ENCODE results near the gene BUD13.

BUD13 gene

DNA sequence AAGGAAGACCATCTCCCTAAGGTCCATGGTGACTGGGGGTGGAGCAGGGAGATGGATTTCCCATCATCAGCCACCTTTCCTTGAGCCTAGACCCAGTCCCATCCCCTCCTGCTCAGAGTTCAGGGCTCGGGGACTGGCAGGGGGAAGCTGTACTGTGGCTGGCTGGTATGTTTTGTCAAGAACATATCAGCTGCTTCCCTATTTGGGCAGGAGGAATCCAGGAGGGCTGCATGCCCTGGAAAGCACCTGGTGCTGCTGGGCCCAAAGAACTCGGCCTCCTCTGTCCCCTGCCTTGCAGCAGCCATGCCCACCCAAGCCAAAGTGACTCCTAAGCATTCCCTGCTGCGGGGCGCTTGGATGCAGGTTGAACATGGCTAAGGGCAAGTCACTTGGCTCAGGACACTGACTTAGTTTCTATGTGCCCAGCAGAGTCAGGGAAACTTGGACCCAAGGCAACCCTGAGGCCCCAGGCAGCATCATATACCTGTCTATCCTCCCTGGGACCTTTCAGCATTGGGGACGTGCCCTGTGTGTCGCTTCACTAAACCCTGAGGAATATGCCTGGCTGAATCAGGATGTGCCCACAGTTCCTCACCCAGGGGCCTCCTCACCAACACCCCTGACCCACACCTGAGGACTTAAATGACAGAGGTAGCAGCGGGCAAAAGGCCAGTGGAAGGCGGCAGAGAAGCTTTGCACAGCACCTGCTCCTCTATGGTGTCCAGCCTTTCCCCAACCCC, 43.1 kb downstream of the BUD13 start:
- no peak for DNase-seq
- Histone ChIP-seq H3K9ac (ENCODE audit: low read length) (no peak overlapping the region), H3K23ac (ENCODE audit: low read length) (no peak overlapping the region), H3K4me2 (ENCODE audit: low read length) (no peak overlapping the region), H2BK120ac (ENCODE audit: insufficient read depth, low read length, poor library complexity) (no peak overlapping the region), H3K4me3 (ENCODE audit: low read depth, low read length) (no peak overlapping the region), H4K8ac (ENCODE audit: low read depth, low read length) (no peak overlapping the region), H3K18ac (ENCODE audit: low read length) (no peak overlapping the region), H3K36me3 (ENCODE audit: control insufficient read depth in 1 of 2, insufficient read depth in 2 of 2, low read length in 2 of 2) (no peaks in the 10 kb centered on the region), H2BK12ac (ENCODE audit: low read length) (no peak overlapping the region), H3K79me2 (ENCODE audit: control insufficient read depth, insufficient read depth, low read length, poor library complexity) (no peaks in the 10 kb centered on the region), H3K14ac (ENCODE audit: low read length) (no peak overlapping the region), H3K79me1 (ENCODE audit: low read length) (no peaks in the 10 kb centered on the region), H3K4me1 (ENCODE audit: control insufficient read depth in 1 of 2, insufficient read depth in 2 of 2, low read length in 2 of 2) (peaks cover 0 to 5% of the 10 kb centered on the region in 2 experiments), H3K27me3 (ENCODE audit: insufficient read depth, low read length) (no peaks in the 10 kb centered on the region), H2BK5ac (ENCODE audit: low read depth, low read length, poor library complexity) (no peak overlapping the region), H2AK5ac (ENCODE audit: low read length) (no peak overlapping the region), H4K91ac (ENCODE audit: low read depth, low read length) (no peak overlapping the region), H3K27ac (ENCODE audit: low read depth, low read length) (no peak overlapping the region), H3K4ac (ENCODE audit: low read depth, low read length) (no peak overlapping the region), H4K12ac (ENCODE audit: low read depth, low read length) (no peak overlapping the region), H2AFZ (ENCODE audit: insufficient read depth, low read length, poor library complexity) (no peak overlapping the region), H3K9me3 (ENCODE audit: insufficient read depth, low read depth, low read length) (no peaks in the 10 kb centered on the region)
- no CpG with 5 or more reads among the region's 8 CpGs for WGBS (ENCODE audit: extremely low coverage, insufficient coverage, insufficient read length)

- H3K4me2 ChIP-seq (ENCODE audit: low read length), result no peak overlapping the region
- no peak overlapping the region for H4K91ac ChIP-seq (ENCODE audit: low read depth, low read length)
- no peak overlapping the region for H3K4me3 ChIP-seq (ENCODE audit: low read depth, low read length)
- H3K23ac ChIP-seq (ENCODE audit: low read length), result no peak overlapping the region
- H3K9ac ChIP-seq (ENCODE audit: low read length), result no peak overlapping the region
- H4K12ac ChIP-seq (ENCODE audit: low read depth, low read length), result no peak overlapping the region
- H2AK5ac ChIP-seq (ENCODE audit: low read length), result no peak overlapping the region
- peaks cover 0 to 5% of the 10 kb centered on the region in 2 experiments for H3K4me1 ChIP-seq (ENCODE audit: control insufficient read depth in 1 of 2, insufficient read depth in 2 of 2, low read length in 2 of 2)
- no peak overlapping the region for H3K14ac ChIP-seq (ENCODE audit: low read length)
- H3K4ac ChIP-seq (ENCODE audit: low read depth, low read length), result no peak overlapping the region
- H4K8ac ChIP-seq (ENCODE audit: low read depth, low read length), result no peak overlapping the region
- H2BK5ac ChIP-seq (ENCODE audit: low read depth, low read length, poor library complexity), result no peak overlapping the region
- H2AFZ ChIP-seq (ENCODE audit: insufficient read depth, low read length, poor library complexity), result no peak overlapping the region
- H3K27me3 ChIP-seq (ENCODE audit: insufficient read depth, low read length), result no peaks in the 10 kb centered on the region
- H3K18ac ChIP-seq (ENCODE audit: low read length), result no peak overlapping the region
- H3K79me1 ChIP-seq (ENCODE audit: low read length), result no peaks in the 10 kb centered on the region
- no peaks in the 10 kb centered on the region for H3K36me3 ChIP-seq (ENCODE audit: control insufficient read depth in 1 of 2, insufficient read depth in 2 of 2, low read length in 2 of 2)
- no CpG with 5 or more reads among the region's 6 CpGs for WGBS (ENCODE audit: extremely low coverage, insufficient coverage, insufficient read length)
- no peak overlapping the region for H3K27ac ChIP-seq (ENCODE audit: low read depth, low read length)
- H3K79me2 ChIP-seq (ENCODE audit: control insufficient read depth, insufficient read depth, low read length, poor library complexity), result no peaks in the 10 kb centered on the region
- H2BK12ac ChIP-seq (ENCODE audit: low read length), result no peak overlapping the region
- no peaks in the 10 kb centered on the region for H3K9me3 ChIP-seq (ENCODE audit: insufficient read depth, low read depth, low read length)
- H2BK120ac ChIP-seq (ENCODE audit: insufficient read depth, low read length, poor library complexity), result no peak overlapping the region
- no peak for DNase-seq
Observed at GRCh38 chr11:116727990-116728389, 44.8 kb downstream of the BUD13 start.

DNA sequence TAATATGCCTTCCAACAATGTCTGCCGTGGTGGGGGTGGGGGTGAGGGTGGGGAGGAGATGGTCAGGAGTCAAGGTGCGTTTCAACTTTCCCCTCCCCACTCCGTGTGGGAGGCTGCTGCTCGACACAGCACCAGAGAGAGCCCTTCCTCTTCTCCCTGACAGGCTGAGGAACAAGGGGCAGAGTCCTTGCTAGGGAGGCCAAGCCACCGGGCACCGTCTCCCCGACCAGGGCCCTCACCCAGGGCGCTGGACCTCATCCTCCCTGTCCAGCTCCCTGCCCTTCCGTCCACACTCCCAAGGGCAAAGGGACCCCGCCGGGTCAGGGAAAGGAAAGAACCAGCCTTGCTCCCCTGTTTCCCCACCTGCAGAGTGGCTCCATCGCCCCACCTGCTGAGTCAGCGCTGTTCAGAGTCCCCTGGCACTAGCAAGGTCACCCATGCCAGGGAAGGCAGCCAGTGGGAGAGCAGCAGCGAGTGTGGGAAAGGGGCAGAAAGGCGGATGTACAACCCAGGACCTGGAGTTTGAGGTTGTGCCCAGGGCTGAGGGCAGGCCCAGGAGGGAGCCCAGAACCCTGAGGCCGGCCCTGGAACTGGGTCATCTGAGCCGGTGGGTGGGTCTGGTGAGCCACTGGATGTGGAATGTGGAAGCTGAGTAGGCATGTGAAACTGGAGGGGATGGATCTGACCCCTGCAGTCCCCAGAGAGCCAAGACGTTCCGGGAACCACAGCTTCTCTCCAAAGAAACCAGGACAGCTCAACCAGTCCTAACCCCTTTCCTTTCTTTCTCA, 47.2 kb downstream of the BUD13 start:
- no peak overlapping the region for H2BK120ac ChIP-seq (ENCODE audit: insufficient read depth, low read length, poor library complexity)
- no peaks in the 10 kb centered on the region for H3K79me1 ChIP-seq (ENCODE audit: low read length)

DNA sequence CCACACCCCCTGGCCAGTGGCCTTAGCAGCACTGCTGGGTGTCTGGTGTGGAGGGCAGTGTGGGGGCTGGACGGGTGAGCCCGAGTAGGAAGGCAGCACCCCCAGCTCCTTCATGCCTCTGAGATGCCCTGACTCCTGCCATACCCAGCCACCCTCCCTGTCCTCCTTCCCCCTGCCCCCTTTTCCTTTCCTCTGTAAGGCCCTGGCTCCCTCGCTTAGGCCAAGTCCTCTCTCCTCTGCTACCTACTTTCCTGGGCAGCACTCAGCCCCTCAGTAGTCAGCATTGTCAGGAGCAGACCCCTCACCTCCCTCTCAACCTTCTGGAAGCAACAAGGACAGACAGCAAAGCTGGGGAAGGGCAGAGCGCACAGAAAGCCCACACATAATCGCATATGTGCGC, 48.0 kb downstream of the BUD13 start:
- no peak overlapping the region for H4K8ac ChIP-seq (ENCODE audit: low read depth, low read length)
- no peak overlapping the region for H3K23ac ChIP-seq (ENCODE audit: low read length)
- H4K91ac ChIP-seq (ENCODE audit: low read depth, low read length), result no peak overlapping the region
- H3K27me3 ChIP-seq (ENCODE audit: insufficient read depth, low read length), result no peaks in the 10 kb centered on the region
- no peaks in the 10 kb centered on the region for H3K36me3 ChIP-seq (ENCODE audit: control insufficient read depth in 1 of 2, insufficient read depth in 2 of 2, low read length in 2 of 2)
- H2BK120ac ChIP-seq (ENCODE audit: insufficient read depth, low read length, poor library complexity), result no peak overlapping the region
- no peaks in the 10 kb centered on the region for H3K9me3 ChIP-seq (ENCODE audit: insufficient read depth, low read depth, low read length)
- H3K9ac ChIP-seq (ENCODE audit: low read length), result no peak overlapping the region
- no peak overlapping the region for H2BK12ac ChIP-seq (ENCODE audit: low read length)
- H3K4me3 ChIP-seq (ENCODE audit: low read depth, low read length), result no peak overlapping the region
- no peaks in the 10 kb centered on the region for H3K79me1 ChIP-seq (ENCODE audit: low read length)
- no CpG with 5 or more reads among the region's 6 CpGs for WGBS (ENCODE audit: extremely low coverage, insufficient coverage, insufficient read length)
- H3K4me1 ChIP-seq (ENCODE audit: control insufficient read depth in 1 of 2, insufficient read depth in 2 of 2, low read length in 2 of 2), result no peaks in the 10 kb centered on the region
- H3K4ac ChIP-seq (ENCODE audit: low read depth, low read length), result no peak overlapping the region
- no peak overlapping the region for H3K18ac ChIP-seq (ENCODE audit: low read length)
- H3K27ac ChIP-seq (ENCODE audit: low read depth, low read length), result no peak overlapping the region
- no peak overlapping the region for H4K12ac ChIP-seq (ENCODE audit: low read depth, low read length)
- no peak overlapping the region for H2AFZ ChIP-seq (ENCODE audit: insufficient read depth, low read length, poor library complexity)
- H3K14ac ChIP-seq (ENCODE audit: low read length), result no peak overlapping the region
- no peak for DNase-seq
- H3K4me2 ChIP-seq (ENCODE audit: low read length), result no peak overlapping the region
- no peak overlapping the region for H2BK5ac ChIP-seq (ENCODE audit: low read depth, low read length, poor library complexity)
- no peaks in the 10 kb centered on the region for H3K79me2 ChIP-seq (ENCODE audit: control insufficient read depth, insufficient read depth, low read length, poor library complexity)
- no peak overlapping the region for H2AK5ac ChIP-seq (ENCODE audit: low read length)

More for the DNA sequence above, 47.2 kb downstream of the BUD13 start:
- H3K4me2 ChIP-seq (ENCODE audit: low read length), result no peak overlapping the region
- H3K4ac ChIP-seq (ENCODE audit: low read depth, low read length), result no peak overlapping the region
- no peaks in the 10 kb centered on the region for H3K27me3 ChIP-seq (ENCODE audit: insufficient read depth, low read length)
- no peaks in the 10 kb centered on the region for H3K79me2 ChIP-seq (ENCODE audit: control insufficient read depth, insufficient read depth, low read length, poor library complexity)
- H3K36me3 ChIP-seq (ENCODE audit: control insufficient read depth in 1 of 2, insufficient read depth in 2 of 2, low read length in 2 of 2), result no peaks in the 10 kb centered on the region
- H3K4me1 ChIP-seq (ENCODE audit: control insufficient read depth in 1 of 2, insufficient read depth in 2 of 2, low read length in 2 of 2), result no peaks in the 10 kb centered on the region
- no peak for DNase-seq
- no peak overlapping the region for H4K12ac ChIP-seq (ENCODE audit: low read depth, low read length)
- no peak overlapping the region for H4K8ac ChIP-seq (ENCODE audit: low read depth, low read length)
- H3K14ac ChIP-seq (ENCODE audit: low read length), result no peak overlapping the region
- H3K9ac ChIP-seq (ENCODE audit: low read length), result no peak overlapping the region
- no peak overlapping the region for H2BK12ac ChIP-seq (ENCODE audit: low read length)
- H3K18ac ChIP-seq (ENCODE audit: low read length), result no peak overlapping the region
- no peak overlapping the region for H4K91ac ChIP-seq (ENCODE audit: low read depth, low read length)
- H2BK5ac ChIP-seq (ENCODE audit: low read depth, low read length, poor library complexity), result no peak overlapping the region
- no peak overlapping the region for H2AK5ac ChIP-seq (ENCODE audit: low read length)
- no peak overlapping the region for H3K4me3 ChIP-seq (ENCODE audit: low read depth, low read length)
- no peak overlapping the region for H3K23ac ChIP-seq (ENCODE audit: low read length)
- H3K9me3 ChIP-seq (ENCODE audit: insufficient read depth, low read depth, low read length), result no peaks in the 10 kb centered on the region
- no CpG with 5 or more reads among the region's 19 CpGs for WGBS (ENCODE audit: extremely low coverage, insufficient coverage, insufficient read length)
- H3K27ac ChIP-seq (ENCODE audit: low read depth, low read length), result no peak overlapping the region
- H2AFZ ChIP-seq (ENCODE audit: insufficient read depth, low read length, poor library complexity), result no peak overlapping the region

Data from trophoblast cell (in vitro differentiated cells and primary cell).